Measurements from ENCODE around the gene RPH3AL. TPM values are rescaled to one million over a fixed set of nuclear protein-coding genes. Genes with fewer than 3 reads are reported as not detected.
A peak's percentile ranks its signal among the peaks of the same experiment; 100 is the strongest.
"Not testable (repeated sequence)": the region's sequence is repeated elsewhere in the genome, so short reads cannot be mapped to it uniquely, and the experiment has no call there.

RPH3AL gene
- total RNA-seq, 1 experiment from 2014 or later = 3.0 TPM

DNA sequence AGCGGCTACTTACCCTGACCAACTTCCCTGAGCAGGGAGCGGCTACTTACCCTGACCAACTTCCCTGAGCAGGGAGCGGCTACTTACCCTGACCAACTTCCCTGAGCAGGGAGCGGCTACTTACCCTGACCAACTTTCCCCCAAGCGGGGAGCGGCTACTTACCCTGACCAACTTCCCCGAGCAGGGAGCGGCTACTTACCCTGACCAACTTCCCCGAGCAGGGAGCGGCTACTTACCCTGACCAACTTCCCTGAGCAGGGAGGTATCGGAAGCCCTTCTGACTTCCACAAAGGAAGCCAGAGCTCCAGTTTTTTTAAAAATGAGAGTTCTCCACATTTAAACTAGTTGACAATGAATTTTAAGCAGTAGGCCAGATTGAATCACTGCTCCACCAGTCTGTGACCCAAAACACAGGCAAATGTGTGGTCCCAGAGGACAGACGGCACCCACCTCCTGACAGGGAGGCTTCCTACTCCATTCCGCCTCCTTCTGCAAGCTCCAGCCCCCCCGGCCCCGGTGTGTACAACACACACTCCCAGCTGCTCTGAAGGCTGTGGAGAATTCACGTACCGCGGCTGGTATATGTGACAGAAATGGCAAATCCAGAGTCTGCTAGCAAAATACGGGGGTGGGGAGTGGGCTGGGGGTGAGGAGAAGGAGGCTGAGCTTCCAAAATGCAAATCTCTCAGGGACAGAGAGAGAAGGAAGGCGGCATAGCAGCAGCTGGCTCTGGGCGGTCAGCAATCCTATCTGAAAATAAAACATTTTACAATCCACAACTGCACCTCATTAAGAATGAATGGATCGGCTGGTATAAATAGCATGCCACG lies 118.2 kb downstream of the RPH3AL start:
- not testable (repeated sequence) for H3K27me3 ChIP-seq (ENCODE audit: insufficient read depth, low read length); H2BK20ac ChIP-seq (ENCODE audit: low read depth, low read length, poor library complexity, severe bottlenecking); H3K9ac ChIP-seq (ENCODE audit: extremely low read depth, insufficient read length, low read length); H3K27ac ChIP-seq (ENCODE audit: insufficient read length, low read depth, low read length); H3K9me3 Mint-ChIP-seq; H3K4me1 ChIP-seq (ENCODE audit: insufficient read depth, low read length); H2BK5ac ChIP-seq (ENCODE audit: insufficient read length, low read length); H4K5ac ChIP-seq (ENCODE audit: insufficient read length, low read depth, low read length); H3K79me2 ChIP-seq (ENCODE audit: insufficient read depth, low read length); H4K8ac ChIP-seq (replicated peaks; ENCODE audit: insufficient read length, low read depth, low read length); H3K18ac ChIP-seq (ENCODE audit: insufficient read length, low read depth, low read length); H3K27me3 Mint-ChIP-seq (ENCODE audit: low read depth); H4K91ac ChIP-seq (ENCODE audit: insufficient read length, low read depth, low read length); H2AFZ ChIP-seq (ENCODE audit: low read length); H2AK5ac ChIP-seq (ENCODE audit: insufficient read length, low read length); H3K9me3 ChIP-seq (ENCODE audit: control insufficient read depth, low read depth, low read length); H3K79me1 ChIP-seq (ENCODE audit: insufficient read depth, low read depth, low read length, poor library complexity, severe bottlenecking); H3K27ac Mint-ChIP-seq; H2BK120ac ChIP-seq (ENCODE audit: low read depth, low read length, poor library complexity, severe bottlenecking); H3T11ph ChIP-seq (ENCODE audit: low read length); H2BK12ac ChIP-seq (ENCODE audit: insufficient read length, low read depth, low read length); H3K56ac ChIP-seq (ENCODE audit: insufficient read length, low read depth, low read length); H2BK15ac ChIP-seq (ENCODE audit: low read depth, low read length); H3K4ac ChIP-seq (ENCODE audit: low read depth, low read length); DNase-seq; H3K14ac ChIP-seq (ENCODE audit: insufficient read depth, low read length); H3K36me3 Mint-ChIP-seq (ENCODE audit: insufficient read depth in 1 of 3, low read depth in 3 of 3); H3K4me2 ChIP-seq (ENCODE audit: insufficient read depth, insufficient read length, low read length); H3K23me2 ChIP-seq (ENCODE audit: insufficient read length, low read depth, low read length, poor library complexity, severe bottlenecking); H3K23ac ChIP-seq (ENCODE audit: insufficient read length, low read depth, low read length); H4K20me1 ChIP-seq (ENCODE audit: control insufficient read depth, insufficient read depth, insufficient read length)
- no CpG with 5 or more reads among the region's 23 CpGs for WGBS (ENCODE audit: extremely low coverage, insufficient read length, low lambda C conversion rate)
- H3K4me3 Mint-ChIP-seq = peak overlapping the region in 1 of 2 experiments; percentile 14; a peak in 1 of 5 replicates
- H3K4me1 Mint-ChIP-seq = peaks cover 23 to 42% of the 10 kb centered on the region in 2 experiments

All from H9 (cell line).